Thoracic aorta (tissue), 2 donors: ENCODE measurements around the gene NMRAL1. TPM values are rescaled to one million over a fixed set of nuclear protein-coding genes. Genes with fewer than 3 reads are reported as not detected.

ENCODE experiments used
- ATAC-seq: fragments of 150-250 bp; one replicate; pipeline ENCODE4 v1.8.0; 2017; ENCODE audit warnings: low read depth; ENCODE audit not compliant: insufficient number of reproducible peaks, low FRiP score
- DNase-seq: peaks from one replicate; pipeline ENCODE4 v3.0.0-alpha.2; 2020; ENCODE audit warnings: low spot score
- H3K27ac ChIP-seq, 2 donors: fragments of 200-600 bp; sonication (generic); 1 replicate in 1 of 2; 2 replicates in 1 of 2; pipeline ENCODE4 v1.5.1; 2016; ENCODE audit warnings: mild to moderate bottlenecking in 2 of 2, moderate library complexity in 2 of 2
- H3K27me3 ChIP-seq: fragments of 200-600 bp; sonication (generic); replicated peaks from 2 replicates; pipeline ENCODE4 v1.6.0; 2016; ENCODE audit warnings: mild to moderate bottlenecking; ENCODE audit not compliant: insufficient read depth
- H3K36me3 ChIP-seq: fragments of 200-600 bp; sonication (generic); one replicate; pipeline ENCODE4 v1.5.1; 2016
- H3K4me1 ChIP-seq, 2 donors: fragments of 200-600 bp; sonication (generic); 1 replicate in 1 of 2; 2 replicates in 1 of 2; pipeline versions ENCODE4 v1.5.1 to v1.6.0; 2016; ENCODE audit warnings: low read depth in 2 of 2, mild to moderate bottlenecking in 1 of 2; ENCODE audit not compliant: control insufficient read depth in 1 of 2
- H3K4me3 ChIP-seq: fragments of 200-600 bp; sonication (generic); 2 replicates; pipeline ENCODE4 v1.5.1; 2016; ENCODE audit warnings: mild to moderate bottlenecking
- H3K9me3 ChIP-seq: fragments of 200-600 bp; sonication (generic); 2 replicates; pipeline ENCODE4 v1.5.1; 2016
- total RNA-seq, 2 donors: library from RNA; depleted of rRNA; stranded (reverse); fragments of >200 nt; gene quantifications; one replicate each; pipeline versions ENCODE4 v1.1.0 to v1.2.3, GENCODE V29; 2016
- TF ChIP-seq, protein P1 (sequence below): fragments of 200-600 bp; sonication (generic); IDR thresholded peaks from one replicate; pipeline ENCODE4 v1.5.1; 2019; ENCODE audit warnings: antibody characterized with exemption

The NMRAL1 gene
- total RNA-seq, 2 donors from 2014 or later, result 22.8 to 23.3 TPM

DNA sequence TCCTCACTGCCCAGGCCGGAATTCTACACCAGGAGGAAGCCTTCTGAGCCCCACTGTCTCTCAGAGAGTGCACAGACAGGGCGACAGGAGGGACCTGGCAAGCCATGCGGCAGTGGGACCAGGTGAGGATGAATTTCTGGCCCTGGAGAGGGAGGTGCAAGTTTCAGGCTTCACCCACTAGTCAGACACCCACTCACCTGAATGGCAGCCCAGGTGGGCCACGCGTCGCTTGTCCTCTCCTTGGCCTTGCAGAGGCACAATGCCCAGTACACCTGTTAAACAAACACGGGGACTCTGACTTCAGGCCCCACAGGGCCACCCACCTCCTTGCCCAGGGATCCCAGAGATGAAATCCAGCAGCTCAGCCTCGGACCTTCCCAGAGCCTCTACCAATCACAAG lies 62.3 kb downstream of the NMRAL1 start:
- Histone ChIP-seq H3K9me3 (no peaks in the 10 kb centered on the region), H3K27me3 (no peaks in the 10 kb centered on the region), H3K4me1 (peaks cover 6 to 18% of the 10 kb centered on the region in 2 donors), H3K4me3 (no peak overlapping the region), H3K36me3 (peaks cover 4% of the 10 kb centered on the region), H3K27ac (no peak overlapping the region)
- TF ChIP-seq, protein P1, sequence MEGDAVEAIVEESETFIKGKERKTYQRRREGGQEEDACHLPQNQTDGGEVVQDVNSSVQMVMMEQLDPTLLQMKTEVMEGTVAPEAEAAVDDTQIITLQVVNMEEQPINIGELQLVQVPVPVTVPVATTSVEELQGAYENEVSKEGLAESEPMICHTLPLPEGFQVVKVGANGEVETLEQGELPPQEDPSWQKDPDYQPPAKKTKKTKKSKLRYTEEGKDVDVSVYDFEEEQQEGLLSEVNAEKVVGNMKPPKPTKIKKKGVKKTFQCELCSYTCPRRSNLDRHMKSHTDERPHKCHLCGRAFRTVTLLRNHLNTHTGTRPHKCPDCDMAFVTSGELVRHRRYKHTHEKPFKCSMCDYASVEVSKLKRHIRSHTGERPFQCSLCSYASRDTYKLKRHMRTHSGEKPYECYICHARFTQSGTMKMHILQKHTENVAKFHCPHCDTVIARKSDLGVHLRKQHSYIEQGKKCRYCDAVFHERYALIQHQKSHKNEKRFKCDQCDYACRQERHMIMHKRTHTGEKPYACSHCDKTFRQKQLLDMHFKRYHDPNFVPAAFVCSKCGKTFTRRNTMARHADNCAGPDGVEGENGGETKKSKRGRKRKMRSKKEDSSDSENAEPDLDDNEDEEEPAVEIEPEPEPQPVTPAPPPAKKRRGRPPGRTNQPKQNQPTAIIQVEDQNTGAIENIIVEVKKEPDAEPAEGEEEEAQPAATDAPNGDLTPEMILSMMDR, result no peak
- ATAC-seq, result no peak
- no peak for DNase-seq

Other genes starting within 250 kb of the NMRAL1 start
- 1 to 10 TPM in 1 of 2 donors, under 1 TPM in 1; 0.68 to 1.1 TPM for gene SRL, start 232.5 kb downstream of the NMRAL1 start, total RNA-seq
- 1 to 10 TPM; 3.5 to 7.6 TPM for gene TFAP4, start 201.6 kb downstream of the NMRAL1 start, total RNA-seq
- gene GLIS2, start 158.6 kb downstream of the NMRAL1 start, total RNA-seq, result 10 to 100 TPM; 19.5 to 32.9 TPM
- gene PAM16, start 123.3 kb downstream of the NMRAL1 start, total RNA-seq, result 10 to 100 TPM; 18.4 to 21.1 TPM
- 100 to 1,000 TPM; 197 to 217 TPM for gene VASN, start 102.8 kb downstream of the NMRAL1 start, total RNA-seq
- 10 to 100 TPM; 71.1 to 79.1 TPM for gene CORO7, start 58.0 kb downstream of the NMRAL1 start, total RNA-seq
- 10 to 100 TPM; 35.2 to 52.2 TPM for gene DNAJA3, start 48.8 kb downstream of the NMRAL1 start, total RNA-seq
- 10 to 100 TPM; 35.3 to 43.5 TPM for gene HMOX2, start 1.8 kb upstream of the NMRAL1 start, total RNA-seq
- gene CDIP1, start 64.1 kb upstream of the NMRAL1 start, total RNA-seq, result 10 to 100 TPM; 33.2 to 33.5 TPM
- gene C16orf96, start 81.7 kb upstream of the NMRAL1 start, total RNA-seq, result not detected
- gene UBALD1, start 140.3 kb upstream of the NMRAL1 start, total RNA-seq, result 10 to 100 TPM; 23.8 to 23.9 TPM
- 10 to 100 TPM; 56.0 to 64.5 TPM for gene MGRN1, start 150.2 kb upstream of the NMRAL1 start, total RNA-seq
- 10 to 100 TPM; 16.8 to 24.0 TPM for gene NUDT16L1, start 218.9 kb upstream of the NMRAL1 start, total RNA-seq